ENCODE measurements around the gene ABCF2. TPM values are rescaled to one million over a fixed set of nuclear protein-coding genes. Genes with fewer than 3 reads are reported as not detected.

The ABCF2 gene
- 10 to 100 TPM in 3 of 4 donors, 1 to 10 TPM in 1; 10.0 to 30.8 (median 27.8) TPM for total RNA-seq

DNA sequence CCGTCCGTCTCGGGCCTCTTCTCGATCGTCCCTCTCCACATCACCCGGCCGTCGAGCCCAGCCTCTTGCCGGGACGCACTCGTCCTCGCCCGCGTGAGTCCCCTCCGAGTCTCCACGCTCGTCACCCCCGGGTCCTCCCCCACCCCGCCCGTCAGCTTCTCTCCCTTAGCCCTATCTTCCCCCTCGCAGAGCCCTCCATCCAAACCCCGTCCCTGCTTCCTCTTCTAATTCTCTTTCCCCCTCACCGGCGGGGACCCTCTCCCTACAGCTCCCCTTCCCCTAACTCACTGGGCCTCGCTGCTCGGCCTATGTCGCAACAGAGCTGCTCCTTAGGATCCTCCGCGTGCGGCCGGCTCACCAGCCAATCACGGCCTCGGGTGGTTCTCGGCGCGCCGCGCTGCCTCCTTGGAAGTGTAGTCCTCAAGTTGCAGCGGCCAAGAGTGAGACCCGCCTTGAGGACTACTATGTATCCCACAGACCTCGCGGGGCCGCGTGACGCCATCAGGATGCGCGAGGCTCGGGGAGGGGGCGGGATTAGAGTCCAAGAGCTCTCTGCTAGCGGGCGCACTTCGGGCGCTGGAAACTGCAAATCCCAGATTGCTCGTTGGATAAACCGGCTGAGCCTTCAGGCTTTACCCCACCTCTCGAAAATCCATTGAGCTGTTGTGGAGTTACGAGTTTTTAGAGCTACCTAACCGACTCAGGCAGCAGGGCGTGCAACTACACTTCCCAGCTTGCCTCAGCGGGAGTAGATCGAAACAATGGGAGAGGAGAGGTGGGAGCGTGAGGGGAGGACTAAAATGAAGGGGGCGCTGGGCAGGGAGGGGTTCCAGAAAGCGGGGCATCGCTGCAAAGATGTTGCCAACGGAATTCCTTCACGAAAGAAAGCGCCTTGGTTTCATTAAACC lies at the start of gene ABCF2:
Gene ABCF2 (minus strand): TSS at position 331 of the 908 bp plus-strand sequence. CDS start 747 bp downstream, outside the sequence.
- H3K27me3 ChIP-seq: no peaks in the 10 kb centered on the region

DNA sequence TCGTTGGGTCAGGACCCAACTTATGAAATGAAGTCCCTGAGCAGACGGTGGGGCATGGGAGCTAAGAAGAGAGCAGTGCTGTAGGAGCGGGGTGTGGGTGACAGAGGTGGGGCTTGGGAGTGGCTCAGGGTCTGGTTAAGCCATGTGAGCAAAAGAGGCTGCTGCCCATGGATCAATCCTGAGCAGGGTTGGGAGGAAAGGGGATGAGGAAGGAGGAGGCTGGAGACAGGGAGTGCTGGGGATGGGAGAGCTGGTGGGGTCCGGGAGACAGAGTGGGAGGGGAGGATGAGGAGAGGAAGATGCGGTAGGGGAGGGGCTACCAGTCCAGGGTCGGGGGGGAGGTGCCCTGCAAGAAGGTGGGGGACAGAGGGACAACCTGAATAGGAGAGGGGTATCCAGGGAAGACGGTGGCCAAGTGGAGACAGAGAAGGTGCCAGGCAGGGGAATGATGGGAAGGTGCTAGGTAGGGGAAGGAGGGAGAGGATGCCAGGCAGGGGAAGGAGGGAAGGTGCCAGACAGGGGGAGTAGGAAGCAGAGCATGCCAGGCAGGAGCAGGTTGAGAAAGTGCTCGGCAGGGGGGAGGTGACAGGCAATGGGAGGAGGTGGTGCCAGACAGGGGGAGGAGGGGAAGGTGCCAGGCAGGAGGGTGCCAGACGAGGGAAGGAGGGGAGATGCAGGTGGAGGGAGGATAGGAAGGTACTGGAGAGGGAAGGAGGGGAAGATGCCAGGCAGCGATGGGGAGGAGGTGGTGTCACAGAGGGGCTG lies 49.0 kb upstream of the ABCF2 start:
- intact Hi-C loops (cut with DNase I; ENCODE audit: low total_unique reads) (no loop called here), in situ Hi-C loops (cut with MboI; ENCODE audit: low pct_ligation_motif_present in 1 of 4, low pct_unique_long_range_greater_than_20kb in 1 of 4, low sequenced_read_pairs in 3 of 4) (no loop called here)
- H3K27me3 ChIP-seq: peaks cover 16% of the 10 kb centered on the region

More for the DNA sequence above, at the start of gene ABCF2:
- Histone ChIP-seq H3K4me3 (peak within 1 kb of the TSS; percentile 71 to 89 (median 78)), H3K4me1 (peaks cover 20 to 35% (median 26%) of the 10 kb centered on the region in 4 donors), H3K9me3 (no peaks in the 10 kb centered on the region), H3K36me3 (peaks cover 0 to 22% (median 7%) of the 10 kb centered on the region in 4 donors), H3K27ac (peak within 1 kb of the TSS; percentile 87 to 94 (median 88))
- DNase-seq: peak; percentile 99
- whole genome bisulfite sequencing, 2 donors (ENCODE audit: low coverage in 1 of 2): 0 to 1% methylated on average over 1 to 67 of the region's 68 CpGs
- intact Hi-C loops (cut with DNase I; ENCODE audit: low total_unique reads): no loop called here
- peak in 2 of 3 donors; percentile 75 to 87 for TF ChIP-seq POLR2AphosphoS5 (IDR thresholded peaks at IDR 0.05)
- TF ChIP-seq, protein P1, sequence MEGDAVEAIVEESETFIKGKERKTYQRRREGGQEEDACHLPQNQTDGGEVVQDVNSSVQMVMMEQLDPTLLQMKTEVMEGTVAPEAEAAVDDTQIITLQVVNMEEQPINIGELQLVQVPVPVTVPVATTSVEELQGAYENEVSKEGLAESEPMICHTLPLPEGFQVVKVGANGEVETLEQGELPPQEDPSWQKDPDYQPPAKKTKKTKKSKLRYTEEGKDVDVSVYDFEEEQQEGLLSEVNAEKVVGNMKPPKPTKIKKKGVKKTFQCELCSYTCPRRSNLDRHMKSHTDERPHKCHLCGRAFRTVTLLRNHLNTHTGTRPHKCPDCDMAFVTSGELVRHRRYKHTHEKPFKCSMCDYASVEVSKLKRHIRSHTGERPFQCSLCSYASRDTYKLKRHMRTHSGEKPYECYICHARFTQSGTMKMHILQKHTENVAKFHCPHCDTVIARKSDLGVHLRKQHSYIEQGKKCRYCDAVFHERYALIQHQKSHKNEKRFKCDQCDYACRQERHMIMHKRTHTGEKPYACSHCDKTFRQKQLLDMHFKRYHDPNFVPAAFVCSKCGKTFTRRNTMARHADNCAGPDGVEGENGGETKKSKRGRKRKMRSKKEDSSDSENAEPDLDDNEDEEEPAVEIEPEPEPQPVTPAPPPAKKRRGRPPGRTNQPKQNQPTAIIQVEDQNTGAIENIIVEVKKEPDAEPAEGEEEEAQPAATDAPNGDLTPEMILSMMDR (IDR thresholded peaks at IDR 0.05): no peak
- TF ChIP-seq POLR2A (IDR thresholded peaks at IDR 0.05): peak; percentile 74
- no peak for TF ChIP-seq EP300 (IDR thresholded peaks at IDR 0.05; ENCODE audit: low read depth)
- in situ Hi-C loops (cut with MboI; ENCODE audit: low pct_ligation_motif_present in 1 of 4, low pct_unique_long_range_greater_than_20kb in 1 of 4, low sequenced_read_pairs in 3 of 4): no loop called here

DNA sequence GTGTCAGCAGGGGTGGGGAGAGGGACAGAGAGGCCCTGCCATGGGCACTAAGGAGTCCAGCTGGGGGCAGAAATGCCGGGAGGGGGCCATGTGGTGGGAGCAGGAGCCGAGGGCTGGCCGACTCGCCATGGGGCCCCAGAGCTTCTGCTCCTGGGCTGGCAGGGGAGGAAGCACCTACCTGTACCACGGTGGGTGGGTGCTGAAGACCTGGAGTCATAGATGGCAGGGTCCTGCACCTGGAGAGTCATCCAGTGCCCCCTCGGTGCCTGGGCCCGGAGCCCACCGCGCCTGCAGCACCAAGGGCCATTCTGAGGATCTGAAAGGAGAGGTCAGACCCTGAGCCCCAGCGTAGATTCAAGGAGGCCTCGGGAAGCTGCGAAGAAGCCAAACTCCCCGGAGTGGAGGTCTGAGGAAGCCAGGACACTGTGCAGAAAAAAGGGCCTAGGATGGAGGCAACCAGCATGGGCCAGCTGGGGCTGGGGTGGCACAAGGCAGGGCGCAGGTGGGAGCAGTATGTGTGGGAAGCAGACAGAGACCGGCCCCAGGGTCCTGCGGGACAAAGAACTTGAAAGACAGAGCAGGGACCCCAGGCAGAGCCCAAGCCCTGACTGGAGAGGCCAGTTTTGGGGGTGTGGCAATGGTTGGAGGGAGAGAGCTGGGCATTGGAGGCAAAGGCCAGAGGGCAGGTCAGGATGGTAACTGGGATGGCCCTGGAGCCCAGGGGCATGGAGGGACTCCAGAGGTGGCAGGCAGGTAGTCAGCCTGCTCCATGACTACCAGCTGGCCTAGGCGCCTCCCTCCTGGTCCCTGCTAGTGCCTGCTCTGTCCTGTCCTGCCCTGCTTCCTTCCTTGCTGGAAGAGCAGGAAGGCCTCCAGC lies 48.2 kb upstream of the ABCF2 start:
- Histone ChIP-seq H3K27ac (no peak overlapping the region), H3K4me3 (no peak overlapping the region), H3K36me3 (no peaks in the 10 kb centered on the region), H3K9me3 (no peaks in the 10 kb centered on the region), H3K27me3 (peaks cover 16% of the 10 kb centered on the region), H3K4me1 (peaks cover 0 to 23% (median 8%) of the 10 kb centered on the region in 4 donors)
- WGBS, 2 donors (ENCODE audit: low coverage in 1 of 2): 83 to 87% methylated on average over 2 to 17 of the region's 17 CpGs
- DNase-seq: no peak
- in situ Hi-C loops (cut with MboI; ENCODE audit: low pct_ligation_motif_present in 1 of 4, low pct_unique_long_range_greater_than_20kb in 1 of 4, low sequenced_read_pairs in 3 of 4): no loop called here
- intact Hi-C loops (cut with DNase I; ENCODE audit: low total_unique reads): no loop called here
- TF ChIP-seq EP300 (IDR thresholded peaks at IDR 0.05; ENCODE audit: low read depth): no peak

More for the DNA sequence above, 49.0 kb upstream of the ABCF2 start:
- Histone ChIP-seq H3K4me3 (peak overlapping the region in 1 of 4 donors; percentile 51), H3K36me3 (no peaks in the 10 kb centered on the region), H3K27ac (peak overlapping the region in 1 of 4 donors; percentile 41), H3K4me1 (peaks cover 0 to 23% (median 8%) of the 10 kb centered on the region in 4 donors), H3K9me3 (no peaks in the 10 kb centered on the region)
- WGBS, 2 donors (ENCODE audit: low coverage in 1 of 2): 14 to 19% methylated on average over 5 to 10 of the region's 10 CpGs
- no peak for DNase-seq
- TF ChIP-seq POLR2AphosphoS5 (IDR thresholded peaks at IDR 0.05) (no peak), EP300 (IDR thresholded peaks at IDR 0.05; ENCODE audit: low read depth) (no peak), POLR2A (IDR thresholded peaks at IDR 0.05) (no peak)
- TF ChIP-seq, protein P1 (IDR thresholded peaks at IDR 0.05): no peak

DNA sequence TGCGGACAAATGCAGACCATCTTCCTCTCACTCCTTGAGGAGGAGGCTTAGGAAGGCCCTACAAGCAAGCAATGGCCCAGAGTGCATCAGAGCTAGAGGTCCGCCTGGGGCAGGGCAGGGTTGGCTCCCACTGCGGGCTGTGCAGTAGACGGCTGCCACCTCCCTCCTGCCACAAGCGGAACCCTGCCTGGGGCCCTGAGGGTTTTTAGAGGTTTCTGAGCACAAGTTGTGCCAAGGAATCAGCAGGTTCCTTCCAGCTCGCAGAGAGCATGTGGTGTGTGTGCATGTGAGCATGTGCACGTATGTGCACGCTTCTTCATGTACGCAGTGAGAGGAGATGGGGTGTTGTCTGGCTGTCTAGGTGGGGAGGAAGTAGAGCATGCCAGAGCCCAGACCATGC lies 47.4 kb upstream of the ABCF2 start:
- no peak for DNase-seq
- intact Hi-C loops (cut with DNase I; ENCODE audit: low total_unique reads) (no loop called here), in situ Hi-C loops (cut with MboI; ENCODE audit: low pct_ligation_motif_present in 1 of 4, low pct_unique_long_range_greater_than_20kb in 1 of 4, low sequenced_read_pairs in 3 of 4) (no loop called here)
- peaks cover 0 to 23% (median 8%) of the 10 kb centered on the region in 4 donors for H3K4me1 ChIP-seq
- H3K9me3 ChIP-seq: no peaks in the 10 kb centered on the region
- WGBS, 2 donors (ENCODE audit: low coverage in 1 of 2): 90% methylated on average over 9 of the region's 9 CpGs; no CpG with 5 or more reads in 1 of the 2 donors
- H3K27ac ChIP-seq: no peak overlapping the region
- TF ChIP-seq POLR2AphosphoS5 (IDR thresholded peaks at IDR 0.05): no peak
- TF ChIP-seq, protein P1 (IDR thresholded peaks at IDR 0.05): no peak
- no peak for TF ChIP-seq POLR2A (IDR thresholded peaks at IDR 0.05)
- no peak for TF ChIP-seq EP300 (IDR thresholded peaks at IDR 0.05; ENCODE audit: low read depth)
- H3K27me3 ChIP-seq: peaks cover 16% of the 10 kb centered on the region
- H3K4me3 ChIP-seq: no peak overlapping the region
- H3K36me3 ChIP-seq: no peaks in the 10 kb centered on the region
